ENCODE measurements around the gene NHLRC1.

Gene NHLRC1

DNA sequence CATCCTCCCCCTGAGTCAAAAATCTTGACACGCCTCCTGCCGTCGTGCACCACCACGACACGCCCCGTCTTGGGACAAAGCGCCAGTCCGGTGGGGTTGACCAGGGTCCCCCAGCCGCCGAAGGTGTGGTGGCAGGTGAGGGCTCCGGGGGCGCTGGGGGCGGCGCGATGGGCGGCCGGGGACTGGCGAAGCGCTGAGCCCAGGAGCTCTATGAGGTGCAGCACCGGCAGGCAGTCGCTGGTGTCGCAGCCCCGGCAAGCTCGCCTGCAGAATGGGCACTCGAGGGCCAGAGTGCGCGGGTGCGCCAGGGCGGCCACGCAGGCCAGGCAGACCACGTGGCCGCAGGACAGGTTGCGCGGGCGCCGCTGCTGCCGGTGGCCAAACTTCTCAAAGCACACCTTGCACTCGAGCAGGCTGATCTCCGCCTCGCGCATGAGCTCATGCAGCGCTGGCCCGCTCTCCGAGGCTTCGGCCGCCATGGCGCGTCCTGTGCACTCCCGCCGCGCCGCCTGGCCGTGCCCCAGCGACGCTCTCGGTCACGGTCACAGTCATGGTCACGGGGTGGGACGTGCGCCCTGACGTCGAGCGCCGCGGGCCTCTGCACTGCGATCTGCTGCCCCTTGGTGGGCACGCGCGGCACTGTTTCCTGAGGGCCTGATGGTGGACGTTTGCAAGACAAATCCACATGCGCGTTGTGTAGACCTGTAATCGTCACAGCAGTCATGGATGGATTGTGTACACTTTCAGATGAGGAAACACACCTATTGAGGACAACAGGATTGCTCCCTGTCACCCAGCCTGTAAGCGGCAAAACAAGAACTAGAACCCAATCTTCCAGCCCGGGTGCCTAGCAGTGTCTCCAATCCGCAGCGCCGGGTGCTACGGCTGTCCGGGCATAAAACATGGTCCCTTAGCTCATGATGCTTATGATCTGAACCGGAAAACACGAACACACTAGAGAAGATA is at the start of gene NHLRC1:
TSS of gene NHLRC1 (minus strand) at position 550 of the 966 bp plus-strand sequence. CDS start at position 479, 71 bp downstream.
- H3K27ac ChIP-seq (ENCODE audit: low read depth, low read length) = no peak within 1 kb of the TSS
- no peaks in the 10 kb centered on the region for H3K9me3 ChIP-seq (ENCODE audit: control insufficient read depth, insufficient read depth, low read depth, low read length)
- no peaks in the 10 kb centered on the region for H3K4me1 ChIP-seq (ENCODE audit: control insufficient read depth, insufficient read depth, low read length)
- peaks cover 20% of the 10 kb centered on the region for H3K27me3 ChIP-seq (ENCODE audit: control insufficient read depth, insufficient read depth, low read length)
- H3K36me3 ChIP-seq (ENCODE audit: control insufficient read depth, insufficient read depth, low read length) = no peaks in the 10 kb centered on the region
- H3K9ac ChIP-seq (ENCODE audit: low read length) = peak within 1 kb of the TSS; percentile 61
- H3K4me3 ChIP-seq (ENCODE audit: low read depth, low read length) = peak within 1 kb of the TSS; percentile 59

GRCh38 chr6:18171871-18172270 is 49.4 kb upstream of the NHLRC1 start:
- Histone ChIP-seq H3K27me3 (ENCODE audit: control insufficient read depth, insufficient read depth, low read length) (no peaks in the 10 kb centered on the region), H3K4me1 (ENCODE audit: control insufficient read depth, insufficient read depth, low read length) (no peaks in the 10 kb centered on the region), H3K9ac (ENCODE audit: low read length) (no peak overlapping the region), H3K27ac (ENCODE audit: low read depth, low read length) (no peak overlapping the region), H3K9me3 (ENCODE audit: control insufficient read depth, insufficient read depth, low read depth, low read length) (peaks cover 9% of the 10 kb centered on the region), H3K4me3 (ENCODE audit: low read depth, low read length) (no peak overlapping the region), H3K36me3 (ENCODE audit: control insufficient read depth, insufficient read depth, low read length) (peaks cover 28% of the 10 kb centered on the region)

- no peak overlapping the region for H3K9ac ChIP-seq (ENCODE audit: low read length)
- no peaks in the 10 kb centered on the region for H3K27me3 ChIP-seq (ENCODE audit: control insufficient read depth, insufficient read depth, low read length)
- peaks cover 37% of the 10 kb centered on the region for H3K36me3 ChIP-seq (ENCODE audit: control insufficient read depth, insufficient read depth, low read length)
- H3K4me3 ChIP-seq (ENCODE audit: low read depth, low read length) = no peak overlapping the region
- peaks cover 9% of the 10 kb centered on the region for H3K9me3 ChIP-seq (ENCODE audit: control insufficient read depth, insufficient read depth, low read depth, low read length)
- H3K27ac ChIP-seq (ENCODE audit: low read depth, low read length) = no peak overlapping the region
- no peaks in the 10 kb centered on the region for H3K4me1 ChIP-seq (ENCODE audit: control insufficient read depth, insufficient read depth, low read length)
These were observed 45.8 kb upstream of the NHLRC1 start for GRCh38 chr6:18168264-18168663.

- Histone ChIP-seq H3K4me3 (ENCODE audit: low read depth, low read length) (no peak overlapping the region), H3K36me3 (ENCODE audit: control insufficient read depth, insufficient read depth, low read length) (peaks cover 48% of the 10 kb centered on the region), H3K4me1 (ENCODE audit: control insufficient read depth, insufficient read depth, low read length) (no peaks in the 10 kb centered on the region), H3K27ac (ENCODE audit: low read depth, low read length) (no peak overlapping the region), H3K27me3 (ENCODE audit: control insufficient read depth, insufficient read depth, low read length) (no peaks in the 10 kb centered on the region), H3K9ac (ENCODE audit: low read length) (no peak overlapping the region), H3K9me3 (ENCODE audit: control insufficient read depth, insufficient read depth, low read depth, low read length) (peaks cover 9% of the 10 kb centered on the region)
These were observed 44.0 kb upstream of the NHLRC1 start for GRCh38 chr6:18166312-18167036.

- no peaks in the 10 kb centered on the region for H3K27me3 ChIP-seq (ENCODE audit: control insufficient read depth, insufficient read depth, low read length)
- no peak overlapping the region for H3K4me3 ChIP-seq (ENCODE audit: low read depth, low read length)
- no peak overlapping the region for H3K9ac ChIP-seq (ENCODE audit: low read length)
- peaks cover 51% of the 10 kb centered on the region for H3K36me3 ChIP-seq (ENCODE audit: control insufficient read depth, insufficient read depth, low read length)
- peaks cover 9% of the 10 kb centered on the region for H3K9me3 ChIP-seq (ENCODE audit: control insufficient read depth, insufficient read depth, low read depth, low read length)
- H3K27ac ChIP-seq (ENCODE audit: low read depth, low read length) = no peak overlapping the region
- no peaks in the 10 kb centered on the region for H3K4me1 ChIP-seq (ENCODE audit: control insufficient read depth, insufficient read depth, low read length)
These were observed 43.3 kb upstream of the NHLRC1 start for GRCh38 chr6:18165751-18166150.

- H3K27ac ChIP-seq (ENCODE audit: low read depth, low read length) = no peak overlapping the region
- no peaks in the 10 kb centered on the region for H3K4me1 ChIP-seq (ENCODE audit: control insufficient read depth, insufficient read depth, low read length)
- no peaks in the 10 kb centered on the region for H3K27me3 ChIP-seq (ENCODE audit: control insufficient read depth, insufficient read depth, low read length)
- no peak overlapping the region for H3K4me3 ChIP-seq (ENCODE audit: low read depth, low read length)
- H3K9ac ChIP-seq (ENCODE audit: low read length) = no peak overlapping the region
- H3K36me3 ChIP-seq (ENCODE audit: control insufficient read depth, insufficient read depth, low read length) = peaks cover 40% of the 10 kb centered on the region
- H3K9me3 ChIP-seq (ENCODE audit: control insufficient read depth, insufficient read depth, low read depth, low read length) = no peaks in the 10 kb centered on the region
These were observed 39.9 kb upstream of the NHLRC1 start for GRCh38 chr6:18162401-18162800.

DNA sequence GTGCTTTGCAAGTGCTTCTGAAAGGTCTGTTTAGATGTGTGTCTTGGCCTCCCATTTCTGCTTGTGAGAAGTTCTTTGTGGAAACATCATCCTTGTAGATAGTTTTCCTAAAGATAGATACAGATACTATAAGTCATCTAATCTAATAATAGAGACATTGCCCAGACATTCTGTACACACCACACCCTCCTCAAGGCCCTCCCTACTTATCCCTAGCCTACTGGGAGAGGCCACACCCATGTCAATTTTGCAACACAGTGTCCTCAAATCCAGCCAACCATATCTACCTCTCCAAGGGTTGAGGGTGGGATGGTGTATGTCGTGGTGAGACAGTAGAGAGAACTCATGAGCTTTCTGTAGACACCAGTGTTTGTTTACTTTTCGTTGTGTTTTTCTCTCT is 39.0 kb upstream of the NHLRC1 start:
- Histone ChIP-seq H3K4me1 (ENCODE audit: control insufficient read depth, insufficient read depth, low read length) (no peaks in the 10 kb centered on the region), H3K9ac (ENCODE audit: low read length) (no peak overlapping the region), H3K4me3 (ENCODE audit: low read depth, low read length) (no peak overlapping the region), H3K9me3 (ENCODE audit: control insufficient read depth, insufficient read depth, low read depth, low read length) (no peaks in the 10 kb centered on the region), H3K36me3 (ENCODE audit: control insufficient read depth, insufficient read depth, low read length) (peaks cover 34% of the 10 kb centered on the region), H3K27ac (ENCODE audit: low read depth, low read length) (no peak overlapping the region), H3K27me3 (ENCODE audit: control insufficient read depth, insufficient read depth, low read length) (no peaks in the 10 kb centered on the region)

DNA sequence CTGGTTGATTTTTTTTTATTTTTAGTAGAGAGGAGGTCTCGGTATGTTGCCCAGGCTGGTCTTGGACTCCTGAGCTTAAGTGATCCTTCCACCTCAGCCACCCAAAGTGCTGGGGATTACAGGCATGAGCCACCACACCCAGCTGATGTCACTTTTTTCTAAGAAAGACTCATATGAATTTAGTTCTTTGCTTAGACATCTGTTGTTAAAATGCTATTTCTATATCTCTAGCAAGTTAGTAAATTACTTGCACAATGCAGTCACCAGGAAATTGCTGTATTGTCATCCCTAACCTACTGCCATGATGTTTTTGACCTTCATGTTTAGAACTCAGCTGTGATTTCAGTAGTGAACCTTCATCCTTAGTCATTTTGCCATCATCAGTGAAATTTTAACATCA is 38.4 kb upstream of the NHLRC1 start:
- H3K27ac ChIP-seq (ENCODE audit: low read depth, low read length) = no peak overlapping the region
- H3K9me3 ChIP-seq (ENCODE audit: control insufficient read depth, insufficient read depth, low read depth, low read length) = no peaks in the 10 kb centered on the region
- H3K36me3 ChIP-seq (ENCODE audit: control insufficient read depth, insufficient read depth, low read length) = peaks cover 31% of the 10 kb centered on the region
- no peak overlapping the region for H3K4me3 ChIP-seq (ENCODE audit: low read depth, low read length)
- H3K4me1 ChIP-seq (ENCODE audit: control insufficient read depth, insufficient read depth, low read length) = peaks cover 3% of the 10 kb centered on the region; the same call in 1 of the 2 replicates
- no peaks in the 10 kb centered on the region for H3K27me3 ChIP-seq (ENCODE audit: control insufficient read depth, insufficient read depth, low read length)
- no peak overlapping the region for H3K9ac ChIP-seq (ENCODE audit: low read length)

GRCh38 chr6:18155864-18156421 is 33.5 kb upstream of the NHLRC1 start:
- no peaks in the 10 kb centered on the region for H3K9me3 ChIP-seq (ENCODE audit: control insufficient read depth, insufficient read depth, low read depth, low read length)
- no peak overlapping the region for H3K27ac ChIP-seq (ENCODE audit: low read depth, low read length)
- peaks cover 6% of the 10 kb centered on the region for H3K36me3 ChIP-seq (ENCODE audit: control insufficient read depth, insufficient read depth, low read length)
- H3K4me1 ChIP-seq (ENCODE audit: control insufficient read depth, insufficient read depth, low read length) = peaks cover 16% of the 10 kb centered on the region
- no peaks in the 10 kb centered on the region for H3K27me3 ChIP-seq (ENCODE audit: control insufficient read depth, insufficient read depth, low read length)
- H3K4me3 ChIP-seq (ENCODE audit: low read depth, low read length) = peak overlapping the region; percentile 95
- peak overlapping the region; percentile 76 for H3K9ac ChIP-seq (ENCODE audit: low read length)

GRCh38 chr6:18155150-18155863 is 32.8 kb upstream of the NHLRC1 start, which contains the start of gene KDM1B:
TSS of gene KDM1B (plus strand) at chr6:18155422. CDS start at chr6:18159896, 4,474 bp downstream.
- Histone ChIP-seq H3K9ac (ENCODE audit: low read length) (peak within 1 kb of the TSS; percentile 76), H3K27me3 (ENCODE audit: control insufficient read depth, insufficient read depth, low read length) (no peaks in the 10 kb centered on the region), H3K4me3 (ENCODE audit: low read depth, low read length) (peak within 1 kb of the TSS; percentile 95), H3K9me3 (ENCODE audit: control insufficient read depth, insufficient read depth, low read depth, low read length) (no peaks in the 10 kb centered on the region), H3K4me1 (ENCODE audit: control insufficient read depth, insufficient read depth, low read length) (peaks cover 16% of the 10 kb centered on the region), H3K27ac (ENCODE audit: low read depth, low read length) (no peak within 1 kb of the TSS), H3K36me3 (ENCODE audit: control insufficient read depth, insufficient read depth, low read length) (peaks cover 4% of the 10 kb centered on the region)

Measured in HUES6 (cell line).